HEK293 (cell line): ENCODE results near the gene FAM83F.
A peak's percentile ranks its signal among the peaks of the same experiment; 100 is the strongest.

Source experiments
- CTCF ChIA-PET: fragments of 350-600 bp; formaldehyde crosslinking; extraction: SDS; loops from one replicate; lab custom pipeline; 2021; ENCODE audit warnings: antibody characterized with exemption; lab: Yijun Ruan, JAX
- POLR2A ChIA-PET: fragments of 300-600 bp; formaldehyde crosslinking; extraction: SDS; loops from one replicate; lab custom pipeline; 2020; ENCODE audit warnings: antibody characterized with exemption, inconsistent platforms; lab: Yijun Ruan, JAX
- H3K27ac ChIP-seq: fragments of 200-500 bp; sonication (Bioruptor generic); 2 replicates; pipeline ENCODE4 v1.5.1; 2014; ENCODE audit warnings: low read depth, low read length, control low read depth, inconsistent platforms; ENCODE audit errors: extremely low read depth
- H3K36me3 ChIP-seq, 2 experiments: fragments of 200-500 bp in 1 of 2; sonication (Bioruptor generic) in 1 of 2; 1 replicate in 1 of 2; 2 replicates in 1 of 2; pipeline ENCODE4 v1.5.1; 2014 to 2017; ENCODE audit warnings: inconsistent platforms in 2 of 2, low read length in 2 of 2; ENCODE audit not compliant: control insufficient read depth in 2 of 2, insufficient read depth in 1 of 2
- H3K4me1 ChIP-seq: fragments of 200-500 bp; sonication (Bioruptor generic); 2 replicates; pipeline ENCODE4 v1.5.1; 2014; ENCODE audit warnings: mild to moderate bottlenecking, low read length, inconsistent platforms; ENCODE audit not compliant: control insufficient read depth, insufficient read depth
- H3K4me3 ChIP-seq: 2 replicates; pipeline ENCODE4 v1.5.1; 2011; ENCODE audit warnings: low read depth, mild to moderate bottlenecking, control low read depth, low read length, moderate library complexity
- H3K9me3 ChIP-seq: fragments of 200-500 bp; sonication (Bioruptor generic); 2 replicates; pipeline ENCODE4 v1.5.1; 2014; ENCODE audit warnings: low read depth, low read length, inconsistent platforms; ENCODE audit not compliant: control insufficient read depth, insufficient read depth
- EGR2 ChIP-seq: fragments of 450-650 bp; formaldehyde crosslinking; IDR thresholded peaks from 2 replicates; pipeline ENCODE4 v1.5.1; 2016; ENCODE audit warnings: low read depth, missing biosample characterization, missing genetic modification characterization
- FEZF1 ChIP-seq: fragments of 450-650 bp; formaldehyde crosslinking; IDR thresholded peaks from 2 replicates; pipeline ENCODE4 v1.5.1; 2016; ENCODE audit warnings: missing biosample characterization, missing genetic modification characterization
- IKZF3 ChIP-seq: fragments of 450-650 bp; IDR thresholded peaks from 2 replicates; pipeline ENCODE4 v1.5.0; 2018; ENCODE audit warnings: missing biosample characterization, mild to moderate bottlenecking, missing genetic modification characterization, moderate library complexity
- OVOL3 ChIP-seq: fragments of 450-650 bp; formaldehyde crosslinking; IDR thresholded peaks from 2 replicates; pipeline ENCODE4 v1.5.1; 2016; ENCODE audit warnings: missing biosample characterization, missing genetic modification characterization
- SP7 ChIP-seq: fragments of 450-650 bp; formaldehyde crosslinking; IDR thresholded peaks from 2 replicates; pipeline ENCODE4 v1.5.1; 2016; ENCODE audit warnings: missing biosample characterization, missing genetic modification characterization
- ZFHX2 ChIP-seq: fragments of 450-650 bp; formaldehyde crosslinking; conservative IDR thresholded peaks from 2 replicates; pipeline ENCODE4 v1.5.1; 2016; ENCODE audit warnings: missing biosample characterization, missing genetic modification characterization
- ZNF394 ChIP-seq: fragments of 450-650 bp; formaldehyde crosslinking; IDR thresholded peaks from 2 replicates; pipeline ENCODE4 v1.5.1; 2016; ENCODE audit warnings: missing biosample characterization, missing genetic modification characterization, mild to moderate bottlenecking, moderate library complexity, borderline replicate concordance
- ZNF514 ChIP-seq: fragments of 450-650 bp; formaldehyde crosslinking; IDR thresholded peaks from 2 replicates; pipeline ENCODE4 v1.5.1; 2016; ENCODE audit warnings: missing biosample characterization, missing genetic modification characterization
- ZNF654 ChIP-seq: fragments of 450-650 bp; formaldehyde crosslinking; IDR thresholded peaks from 2 replicates; pipeline ENCODE4 v1.5.1; 2016; ENCODE audit warnings: low read depth, missing biosample characterization, missing genetic modification characterization
- ZNF660 ChIP-seq: fragments of 450-650 bp; IDR thresholded peaks from 2 replicates; pipeline ENCODE4 v1.5.1; 2018; ENCODE audit warnings: missing biosample characterization, mild to moderate bottlenecking, missing genetic modification characterization
- ZNF785 ChIP-seq: fragments of 450-650 bp; formaldehyde crosslinking; IDR thresholded peaks from 2 replicates; pipeline ENCODE4 v1.5.1; 2016; ENCODE audit warnings: missing biosample characterization, missing genetic modification characterization
- TF ChIP-seq, protein P1 (sequence below): fragments of 450-650 bp; formaldehyde crosslinking; IDR thresholded peaks from 2 replicates; pipeline ENCODE4 v1.5.1; 2016; ENCODE audit warnings: missing biosample characterization, missing genetic modification characterization
- TF ChIP-seq, protein P2 (sequence below): fragments of 450-650 bp; formaldehyde crosslinking; IDR thresholded peaks from 2 replicates; pipeline ENCODE4 v1.5.1; 2016; ENCODE audit warnings: missing biosample characterization, missing genetic modification characterization
- TF ChIP-seq, protein P3 (sequence below): fragments of 450-650 bp; IDR thresholded peaks from 2 replicates; pipeline ENCODE4 v1.5.1; 2018; ENCODE audit warnings: missing biosample characterization, mild to moderate bottlenecking, missing genetic modification characterization
- TF ChIP-seq, protein P4 (sequence below): fragments of 450-650 bp; formaldehyde crosslinking; IDR thresholded peaks from 2 replicates; pipeline ENCODE4 v1.5.1; 2016; ENCODE audit warnings: missing biosample characterization, missing genetic modification characterization
- TF ChIP-seq, protein P5 (sequence below): fragments of 450-650 bp; formaldehyde crosslinking; IDR thresholded peaks from 2 replicates; pipeline ENCODE4 v1.5.0; 2017; ENCODE audit warnings: missing biosample characterization, missing genetic modification characterization, borderline replicate concordance

FAM83F gene

DNA sequence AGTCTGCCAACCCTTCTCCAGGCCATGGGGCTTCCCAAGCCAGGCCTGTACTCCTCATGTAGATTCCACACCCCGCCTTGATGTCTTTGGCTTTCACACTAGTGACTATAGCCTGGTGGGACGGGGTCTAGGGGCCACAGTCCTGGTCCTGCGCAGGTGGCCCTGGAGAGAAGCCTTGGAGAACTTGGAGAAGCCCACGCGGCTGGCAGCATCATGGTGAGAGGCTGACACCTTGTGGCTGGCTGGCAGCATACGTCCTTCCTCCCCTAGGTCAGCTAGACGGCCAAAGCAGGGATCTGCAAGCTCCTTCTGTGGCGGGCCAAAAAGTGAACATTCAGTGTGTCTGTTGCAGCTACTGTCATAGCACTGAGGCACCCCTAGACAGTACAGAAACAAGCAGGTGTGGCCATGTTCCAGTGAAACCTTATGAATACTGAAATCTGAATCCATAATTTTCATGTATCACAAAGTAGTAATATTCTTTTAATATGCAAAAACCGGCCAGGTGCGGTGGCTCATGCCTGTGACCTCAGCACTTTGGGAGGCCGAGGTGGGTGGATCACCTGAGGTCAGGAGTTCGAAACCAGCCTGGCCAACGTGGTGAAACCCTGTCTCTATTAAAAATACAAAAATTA, 42.0 kb downstream of the FAM83F start:
- peak; percentile 94 for TF ChIP-seq ZNF654
- TF ChIP-seq ZNF660, result 0 out of 2 replicates have a peak, but pooled peaks have one; percentile 26
- TF ChIP-seq IKZF3 (tag by site-specific recombination), result peak; percentile 60
- peak; percentile 36 for TF ChIP-seq FEZF1 (tag by site-specific recombination)
- TF ChIP-seq SP7, result 0 out of 2 replicates have a peak, but pooled peaks have one; percentile 22
- TF ChIP-seq ZNF394 (tag by site-specific recombination), result peak; percentile 97
- peak; percentile 69 for TF ChIP-seq ZFHX2 (tag by site-specific recombination)
- no peak for TF ChIP-seq OVOL3 (tag by site-specific recombination)
- TF ChIP-seq, protein P1, sequence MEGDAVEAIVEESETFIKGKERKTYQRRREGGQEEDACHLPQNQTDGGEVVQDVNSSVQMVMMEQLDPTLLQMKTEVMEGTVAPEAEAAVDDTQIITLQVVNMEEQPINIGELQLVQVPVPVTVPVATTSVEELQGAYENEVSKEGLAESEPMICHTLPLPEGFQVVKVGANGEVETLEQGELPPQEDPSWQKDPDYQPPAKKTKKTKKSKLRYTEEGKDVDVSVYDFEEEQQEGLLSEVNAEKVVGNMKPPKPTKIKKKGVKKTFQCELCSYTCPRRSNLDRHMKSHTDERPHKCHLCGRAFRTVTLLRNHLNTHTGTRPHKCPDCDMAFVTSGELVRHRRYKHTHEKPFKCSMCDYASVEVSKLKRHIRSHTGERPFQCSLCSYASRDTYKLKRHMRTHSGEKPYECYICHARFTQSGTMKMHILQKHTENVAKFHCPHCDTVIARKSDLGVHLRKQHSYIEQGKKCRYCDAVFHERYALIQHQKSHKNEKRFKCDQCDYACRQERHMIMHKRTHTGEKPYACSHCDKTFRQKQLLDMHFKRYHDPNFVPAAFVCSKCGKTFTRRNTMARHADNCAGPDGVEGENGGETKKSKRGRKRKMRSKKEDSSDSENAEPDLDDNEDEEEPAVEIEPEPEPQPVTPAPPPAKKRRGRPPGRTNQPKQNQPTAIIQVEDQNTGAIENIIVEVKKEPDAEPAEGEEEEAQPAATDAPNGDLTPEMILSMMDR, result peak; percentile 83
- no peak for TF ChIP-seq ZNF514 (tag by site-specific recombination)
- peak; percentile 59; the same call in 1 of the 2 replicates for TF ChIP-seq EGR2 (tag by site-specific recombination)
- Histone ChIP-seq H3K4me3 (no peak overlapping the region), H3K4me1 (peaks cover 16% of the 10 kb centered on the region), H3K36me3 (no peaks in the 10 kb centered on the region), H3K27ac (no peak overlapping the region), H3K9me3 (no peaks in the 10 kb centered on the region)
- ChIA-PET CTCF (interaction anchor here (0.5 to 6.6 kb wide), 28 partner anchors 8 to 862 kb away, joined by 3 to 68 read pairs (median 4); partner anchors contain the start of gene ADSL), POLR2A (interaction anchor here (0.6 to 1.0 kb wide), 5 partner anchors 18 to 517 kb away, joined by 3 to 4 read pairs (median 3); partner anchors contain the start of genes ADSL and ATF4)

DNA sequence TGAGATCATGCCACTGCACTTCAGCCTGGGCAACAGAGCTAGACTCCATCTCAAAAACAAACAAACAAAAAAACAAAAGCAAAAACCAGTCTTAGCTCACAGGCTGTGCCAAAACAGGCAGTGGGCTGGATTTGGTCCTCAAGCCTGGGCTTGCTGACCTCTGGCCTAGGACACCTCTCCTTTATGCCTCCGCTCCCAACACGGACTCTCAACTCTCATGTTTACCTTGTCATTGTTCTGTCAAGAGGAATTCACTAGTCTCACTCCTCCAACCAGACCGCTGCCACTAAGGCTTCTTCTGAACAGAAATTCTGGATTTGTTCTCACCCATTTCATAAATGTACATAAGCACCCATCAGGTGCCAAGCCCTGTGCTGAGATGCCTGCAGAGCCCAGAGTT, 42.6 kb downstream of the FAM83F start:
- H3K4me3 ChIP-seq, result no peak overlapping the region
- CTCF ChIA-PET, result interaction anchor here (0.5 to 7.1 kb wide), 22 partner anchors 10 to 862 kb away, joined by 3 to 68 read pairs (median 4); partner anchors contain the start of gene ADSL
- no peaks in the 10 kb centered on the region for H3K9me3 ChIP-seq
- TF ChIP-seq, protein P2, sequence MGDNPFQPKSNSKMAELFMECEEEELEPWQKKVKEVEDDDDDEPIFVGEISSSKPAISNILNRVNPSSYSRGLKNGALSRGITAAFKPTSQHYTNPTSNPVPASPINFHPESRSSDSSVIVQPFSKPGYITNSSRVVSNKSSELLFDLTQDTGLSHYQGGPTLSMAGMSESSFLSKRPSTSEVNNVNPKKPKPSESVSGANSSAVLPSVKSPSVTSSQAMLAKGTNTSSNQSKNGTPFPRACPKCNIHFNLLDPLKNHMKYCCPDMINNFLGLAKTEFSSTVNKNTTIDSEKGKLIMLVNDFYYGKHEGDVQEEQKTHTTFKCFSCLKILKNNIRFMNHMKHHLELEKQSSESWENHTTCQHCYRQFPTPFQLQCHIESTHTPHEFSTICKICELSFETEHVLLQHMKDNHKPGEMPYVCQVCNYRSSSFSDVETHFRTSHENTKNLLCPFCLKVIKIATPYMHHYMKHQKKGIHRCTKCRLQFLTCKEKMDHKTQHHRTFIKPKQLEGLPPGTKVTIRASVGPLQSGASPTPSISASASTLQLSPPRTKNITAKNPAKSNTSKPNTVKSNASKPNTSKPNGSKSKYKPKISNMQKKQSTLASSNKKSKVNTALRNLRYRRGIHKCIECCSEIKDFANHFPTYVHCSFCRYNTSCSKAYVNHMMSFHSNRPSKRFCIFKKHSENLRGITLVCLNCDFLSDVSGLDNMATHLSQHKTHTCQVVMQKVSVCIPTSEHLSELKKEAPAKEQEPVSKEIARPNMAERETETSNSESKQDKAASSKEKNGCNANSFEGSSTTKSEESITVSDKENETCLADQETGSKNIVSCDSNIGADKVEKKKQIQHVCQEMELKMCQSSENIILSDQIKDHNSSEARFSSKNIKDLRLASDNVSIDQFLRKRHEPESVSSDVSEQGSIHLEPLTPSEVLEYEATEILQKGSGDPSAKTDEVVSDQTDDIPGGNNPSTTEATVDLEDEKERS (tag by site-specific recombination), result no peak
- TF ChIP-seq, protein P3, sequence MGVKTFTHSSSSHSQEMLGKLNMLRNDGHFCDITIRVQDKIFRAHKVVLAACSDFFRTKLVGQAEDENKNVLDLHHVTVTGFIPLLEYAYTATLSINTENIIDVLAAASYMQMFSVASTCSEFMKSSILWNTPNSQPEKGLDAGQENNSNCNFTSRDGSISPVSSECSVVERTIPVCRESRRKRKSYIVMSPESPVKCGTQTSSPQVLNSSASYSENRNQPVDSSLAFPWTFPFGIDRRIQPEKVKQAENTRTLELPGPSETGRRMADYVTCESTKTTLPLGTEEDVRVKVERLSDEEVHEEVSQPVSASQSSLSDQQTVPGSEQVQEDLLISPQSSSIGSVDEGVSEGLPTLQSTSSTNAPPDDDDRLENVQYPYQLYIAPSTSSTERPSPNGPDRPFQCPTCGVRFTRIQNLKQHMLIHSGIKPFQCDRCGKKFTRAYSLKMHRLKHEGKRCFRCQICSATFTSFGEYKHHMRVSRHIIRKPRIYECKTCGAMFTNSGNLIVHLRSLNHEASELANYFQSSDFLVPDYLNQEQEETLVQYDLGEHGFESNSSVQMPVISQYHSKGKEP (tag by site-specific recombination), result no peak
- TF ChIP-seq ZNF785 (tag by site-specific recombination), result no peak
- TF ChIP-seq, protein P4, sequence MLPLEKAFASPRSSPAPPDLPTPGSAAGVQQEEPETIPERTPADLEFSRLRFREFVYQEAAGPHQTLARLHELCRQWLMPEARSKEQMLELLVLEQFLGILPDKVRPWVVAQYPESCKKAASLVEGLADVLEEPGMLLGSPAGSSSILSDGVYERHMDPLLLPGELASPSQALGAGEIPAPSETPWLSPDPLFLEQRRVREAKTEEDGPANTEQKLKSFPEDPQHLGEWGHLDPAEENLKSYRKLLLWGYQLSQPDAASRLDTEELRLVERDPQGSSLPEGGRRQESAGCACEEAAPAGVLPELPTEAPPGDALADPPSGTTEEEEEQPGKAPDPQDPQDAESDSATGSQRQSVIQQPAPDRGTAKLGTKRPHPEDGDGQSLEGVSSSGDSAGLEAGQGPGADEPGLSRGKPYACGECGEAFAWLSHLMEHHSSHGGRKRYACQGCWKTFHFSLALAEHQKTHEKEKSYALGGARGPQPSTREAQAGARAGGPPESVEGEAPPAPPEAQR (tag by site-specific recombination), result no peak
- TF ChIP-seq, protein P5, sequence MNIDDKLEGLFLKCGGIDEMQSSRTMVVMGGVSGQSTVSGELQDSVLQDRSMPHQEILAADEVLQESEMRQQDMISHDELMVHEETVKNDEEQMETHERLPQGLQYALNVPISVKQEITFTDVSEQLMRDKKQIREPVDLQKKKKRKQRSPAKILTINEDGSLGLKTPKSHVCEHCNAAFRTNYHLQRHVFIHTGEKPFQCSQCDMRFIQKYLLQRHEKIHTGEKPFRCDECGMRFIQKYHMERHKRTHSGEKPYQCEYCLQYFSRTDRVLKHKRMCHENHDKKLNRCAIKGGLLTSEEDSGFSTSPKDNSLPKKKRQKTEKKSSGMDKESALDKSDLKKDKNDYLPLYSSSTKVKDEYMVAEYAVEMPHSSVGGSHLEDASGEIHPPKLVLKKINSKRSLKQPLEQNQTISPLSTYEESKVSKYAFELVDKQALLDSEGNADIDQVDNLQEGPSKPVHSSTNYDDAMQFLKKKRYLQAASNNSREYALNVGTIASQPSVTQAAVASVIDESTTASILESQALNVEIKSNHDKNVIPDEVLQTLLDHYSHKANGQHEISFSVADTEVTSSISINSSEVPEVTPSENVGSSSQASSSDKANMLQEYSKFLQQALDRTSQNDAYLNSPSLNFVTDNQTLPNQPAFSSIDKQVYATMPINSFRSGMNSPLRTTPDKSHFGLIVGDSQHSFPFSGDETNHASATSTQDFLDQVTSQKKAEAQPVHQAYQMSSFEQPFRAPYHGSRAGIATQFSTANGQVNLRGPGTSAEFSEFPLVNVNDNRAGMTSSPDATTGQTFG (tag by site-specific recombination), result no peak
- H3K27ac ChIP-seq, result no peak overlapping the region
- peaks cover 16% of the 10 kb centered on the region for H3K4me1 ChIP-seq
- POLR2A ChIA-PET, result interaction anchor here (0.9 to 1.0 kb wide), 3 partner anchors 508 to 517 kb away, joined by 3 to 4 read pairs (median 3); partner anchors contain the start of gene ATF4
- H3K36me3 ChIP-seq, result no peaks in the 10 kb centered on the region
